ENCODE data around the gene PKP4.

DNA sequence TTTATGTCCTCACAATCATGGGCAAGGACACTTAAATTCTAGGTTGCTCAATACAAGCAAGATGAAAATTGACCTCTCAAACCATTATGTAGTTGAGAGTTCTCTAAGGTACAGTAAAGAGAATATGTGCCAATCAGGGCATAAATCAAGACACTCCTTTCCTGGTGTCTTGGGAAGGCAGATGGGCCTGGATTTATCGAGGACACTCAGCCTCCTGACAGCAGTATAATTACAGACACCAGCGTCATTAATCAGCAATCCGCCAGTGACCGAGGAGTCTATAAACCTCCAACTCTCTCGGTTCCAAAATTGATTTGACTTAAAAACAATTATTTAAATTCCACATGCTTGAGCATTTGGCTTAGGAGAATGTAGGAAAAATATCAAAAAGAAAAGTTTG lies 262.7 kb downstream of the PKP4 start:
- TF ChIP-seq, protein P1, sequence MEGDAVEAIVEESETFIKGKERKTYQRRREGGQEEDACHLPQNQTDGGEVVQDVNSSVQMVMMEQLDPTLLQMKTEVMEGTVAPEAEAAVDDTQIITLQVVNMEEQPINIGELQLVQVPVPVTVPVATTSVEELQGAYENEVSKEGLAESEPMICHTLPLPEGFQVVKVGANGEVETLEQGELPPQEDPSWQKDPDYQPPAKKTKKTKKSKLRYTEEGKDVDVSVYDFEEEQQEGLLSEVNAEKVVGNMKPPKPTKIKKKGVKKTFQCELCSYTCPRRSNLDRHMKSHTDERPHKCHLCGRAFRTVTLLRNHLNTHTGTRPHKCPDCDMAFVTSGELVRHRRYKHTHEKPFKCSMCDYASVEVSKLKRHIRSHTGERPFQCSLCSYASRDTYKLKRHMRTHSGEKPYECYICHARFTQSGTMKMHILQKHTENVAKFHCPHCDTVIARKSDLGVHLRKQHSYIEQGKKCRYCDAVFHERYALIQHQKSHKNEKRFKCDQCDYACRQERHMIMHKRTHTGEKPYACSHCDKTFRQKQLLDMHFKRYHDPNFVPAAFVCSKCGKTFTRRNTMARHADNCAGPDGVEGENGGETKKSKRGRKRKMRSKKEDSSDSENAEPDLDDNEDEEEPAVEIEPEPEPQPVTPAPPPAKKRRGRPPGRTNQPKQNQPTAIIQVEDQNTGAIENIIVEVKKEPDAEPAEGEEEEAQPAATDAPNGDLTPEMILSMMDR (IDR thresholded peaks at IDR 0.05) = no peak
- TF ChIP-seq POLR2A (IDR thresholded peaks at IDR 0.05) (no peak), EP300 (IDR thresholded peaks at IDR 0.05) (no peak)

All from ovary (tissue), 3 donors.